Upper lobe of left lung (tissue), 4 donors: ENCODE data around the gene ZNF594.

Experiments
- CTCF ChIP-seq, 6 experiments: fragments of 450-650 bp in 4 of 6; fragments of 200-600 bp in 2 of 6; sonication (generic) in 2 of 6; IDR thresholded peaks; one replicate each; pipeline ENCODE4 v1.5.1; 2016 to 2019; ENCODE audit warnings: antibody characterized with exemption in 6 of 6
- EP300 ChIP-seq, 4 donors: sonication (generic); formaldehyde crosslinking; IDR thresholded peaks; one replicate each; pipeline ENCODE4 v1.5.1; 2017; ENCODE audit warnings: antibody characterized with exemption in 4 of 4, control low read depth in 2 of 4
- POLR2AphosphoS5 ChIP-seq, 2 donors: sonication (generic); formaldehyde crosslinking; IDR thresholded peaks; one replicate each; pipeline ENCODE4 v1.5.1; 2017; ENCODE audit warnings: antibody characterized with exemption in 2 of 2

DNA sequence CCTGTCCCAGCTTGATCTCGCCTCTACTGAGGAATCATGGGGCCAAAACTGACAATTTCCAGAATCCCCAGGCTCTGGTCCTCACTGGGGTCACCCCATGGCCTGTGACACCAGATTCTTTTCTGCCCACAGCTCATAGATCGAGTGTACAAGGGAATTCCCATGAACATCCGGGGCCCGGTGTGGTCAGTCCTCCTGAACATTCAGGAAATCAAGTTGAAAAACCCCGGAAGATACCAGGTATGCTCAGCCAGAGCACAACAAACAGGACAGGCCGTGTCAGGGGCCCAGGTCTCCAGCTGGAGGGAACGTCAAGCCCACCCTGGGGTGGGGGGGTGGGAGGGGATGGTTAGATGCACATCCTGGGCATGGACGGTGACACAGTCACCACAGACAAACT, 58.4 kb downstream of the ZNF594 start:
- TF ChIP-seq CTCF (IDR thresholded peaks at IDR 0.05) = no peak
- no peak for TF ChIP-seq EP300 (IDR thresholded peaks at IDR 0.05)
- no peak for TF ChIP-seq POLR2AphosphoS5 (IDR thresholded peaks at IDR 0.05)
